H1 (cell line): Measurements from ENCODE around the gene RYR3. TPM values are rescaled to one million over a fixed set of nuclear protein-coding genes. Genes with fewer than 3 reads are reported as not detected.

Experiments used
- CTBP2 ChIP-seq: IDR thresholded peaks from 2 replicates; pipeline ENCODE4 v1.7.0; 2011; ENCODE audit warnings: borderline replicate concordance, mild to moderate bottlenecking, moderate library complexity, mixed read lengths, low read length; ENCODE audit not compliant: insufficient read depth, insufficient read length
- NRF1 ChIP-seq: IDR thresholded peaks from 2 replicates; pipeline ENCODE4 v1.6.1; 2011; ENCODE audit warnings: mild to moderate bottlenecking, low read depth, low read length, improper control_type of control experiment
- POLR2A ChIP-seq, 2 experiments: IDR thresholded peaks; 1 replicate in 1 of 2; 2 replicates in 1 of 2; pipeline ENCODE4 v1.6.1; 2011; ENCODE audit warnings: low read depth in 2 of 2, low read length in 2 of 2, mild to moderate bottlenecking in 2 of 2; ENCODE audit errors: control extremely low read depth in 1 of 2
- TBP ChIP-seq: IDR thresholded peaks from 2 replicates; pipeline ENCODE4 v1.6.1; 2011; ENCODE audit warnings: low read depth, low read length, improper control_type of control experiment
- polyA plus RNA-seq, 7 experiments: library from polyadenylated mRNA; depleted of rRNA in 3 of 7; stranded (reverse) in 5 of 7; unstranded in 2 of 7; fragments of >200 nt in 5 of 7; fragments of 200-250 nt in 2 of 7; gene quantifications; 1 replicate in 5 of 7; 2 replicates in 1 of 7; 4 replicates in 1 of 7; pipeline versions ENCODE4 v1.2.1 to v1.2.3, GENCODE V29; 2011 to 2013; ENCODE audit warnings: missing spikeins in 2 of 7, mixed read lengths in 2 of 7
- total RNA-seq: library from RNA; stranded (reverse); fragmentation: NEBNext Ultra II Directional; extraction: Animal tissue kit (Norgen Biotek cat#: 25700); gene quantifications from 2 replicates; pipeline ENCODE4 v1.2.1, GENCODE V29; 2021
- TF ChIP-seq, protein P1 (sequence below), 3 experiments: IDR thresholded peaks; 1 replicate in 2 of 3; 2 replicates in 1 of 3; pipeline versions ENCODE4 v1.5.1 to v1.6.1; 2011; ENCODE audit warnings: low read length in 3 of 3, mild to moderate bottlenecking in 3 of 3, inconsistent platforms in 2 of 3, low read depth in 1 of 3, moderate library complexity in 1 of 3; ENCODE audit not compliant: insufficient read depth in 1 of 3; ENCODE audit errors: control extremely low read depth in 1 of 3

RYR3 gene
- total and polyA plus RNA-seq, 2 of the 8 experiments (the other 6 are each of a cell fraction or from before 2014, with no cell fraction given), result 0.33 to 3.4 TPM

DNA sequence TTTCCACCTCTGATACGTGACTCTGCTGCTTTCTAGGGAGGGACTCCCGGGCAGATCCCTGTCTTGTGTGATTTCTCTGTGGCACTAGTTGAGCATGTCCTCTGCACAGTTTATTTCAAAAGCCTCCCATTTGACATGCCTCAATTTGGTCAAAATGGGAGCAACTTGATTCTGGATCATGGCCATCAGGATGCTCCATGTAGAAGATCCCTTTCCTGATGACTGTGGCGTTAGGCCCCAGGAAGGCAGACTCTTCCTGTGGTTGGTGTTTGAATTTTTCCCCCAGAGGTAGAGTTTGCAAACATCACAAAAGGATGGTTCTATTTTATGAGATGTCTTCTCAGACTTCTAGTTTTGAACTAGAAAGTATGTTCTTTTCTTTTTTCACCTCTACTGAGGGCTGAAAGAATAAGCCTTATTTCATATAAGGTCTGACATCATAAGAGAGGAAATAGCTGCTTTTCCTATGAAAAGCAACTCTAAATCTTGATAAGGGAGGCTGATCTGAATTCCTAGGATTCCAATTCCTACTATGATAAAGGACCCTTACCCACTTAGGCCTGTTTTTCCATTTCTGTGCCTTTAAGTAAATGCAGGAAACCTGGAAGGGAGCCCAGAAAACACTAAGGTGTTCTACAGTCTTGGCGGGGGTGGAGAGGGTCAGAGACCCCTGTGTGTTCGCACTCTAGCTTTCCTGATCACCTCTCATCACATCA lies 413.7 kb downstream of the RYR3 start (continued):
- TF ChIP-seq, protein P1, sequence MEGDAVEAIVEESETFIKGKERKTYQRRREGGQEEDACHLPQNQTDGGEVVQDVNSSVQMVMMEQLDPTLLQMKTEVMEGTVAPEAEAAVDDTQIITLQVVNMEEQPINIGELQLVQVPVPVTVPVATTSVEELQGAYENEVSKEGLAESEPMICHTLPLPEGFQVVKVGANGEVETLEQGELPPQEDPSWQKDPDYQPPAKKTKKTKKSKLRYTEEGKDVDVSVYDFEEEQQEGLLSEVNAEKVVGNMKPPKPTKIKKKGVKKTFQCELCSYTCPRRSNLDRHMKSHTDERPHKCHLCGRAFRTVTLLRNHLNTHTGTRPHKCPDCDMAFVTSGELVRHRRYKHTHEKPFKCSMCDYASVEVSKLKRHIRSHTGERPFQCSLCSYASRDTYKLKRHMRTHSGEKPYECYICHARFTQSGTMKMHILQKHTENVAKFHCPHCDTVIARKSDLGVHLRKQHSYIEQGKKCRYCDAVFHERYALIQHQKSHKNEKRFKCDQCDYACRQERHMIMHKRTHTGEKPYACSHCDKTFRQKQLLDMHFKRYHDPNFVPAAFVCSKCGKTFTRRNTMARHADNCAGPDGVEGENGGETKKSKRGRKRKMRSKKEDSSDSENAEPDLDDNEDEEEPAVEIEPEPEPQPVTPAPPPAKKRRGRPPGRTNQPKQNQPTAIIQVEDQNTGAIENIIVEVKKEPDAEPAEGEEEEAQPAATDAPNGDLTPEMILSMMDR (IDR thresholded peaks at IDR 0.05; ENCODE audit: control extremely low read depth in 1 of 3, insufficient read depth in 1 of 3, low read depth in 1 of 3, low read length in 3 of 3), result no peak
- TF ChIP-seq POLR2A (IDR thresholded peaks at IDR 0.05; ENCODE audit: control extremely low read depth in 1 of 2, low read depth in 2 of 2, low read length in 2 of 2), result no peak
- no peak for TF ChIP-seq CTBP2
- no peak for TF ChIP-seq NRF1
- TF ChIP-seq TBP, result no peak
